Naive thymus-derived CD8-positive, alpha-beta T cell (primary cell): Measurements from ENCODE around the gene ATRN. TPM values are rescaled to one million over a fixed set of nuclear protein-coding genes. Genes with fewer than 3 reads are reported as not detected.
"Not testable (repeated sequence)": the region's sequence is repeated elsewhere in the genome, so short reads cannot be mapped to it uniquely, and the experiment has no call there.

Experiments used
- ATAC-seq, 2 donors: fragments of 150-1000 bp; cut with Tn5 transposase in 1 of 2; sonication (Bioruptor Pico), chemical (Tn5 transposase) in 1 of 2; 1 replicate in 1 of 2; 2 replicates in 1 of 2; pipeline ENCODE4 v1.10.0; 2021; ENCODE audit warnings: mild to moderate bottlenecking in 2 of 2, moderate library complexity in 2 of 2
- POLR2A ChIA-PET: fragments of 350-600 bp; sonication (Branson Sonifier 250); formaldehyde crosslinking; loops from one replicate; lab custom pipeline; 2021; ENCODE audit warnings: antibody characterized with exemption; lab: Charles Lee
- DNase-seq, 10 donors: peaks; one replicate each; pipeline versions ENCODE4 v3.0.0 to v3.0.0-alpha.2; 2020 to 2022
- H3K27ac Mint-ChIP-seq, 10 donors: one replicate each; pipeline ENCODE4 v1.8.0; 2020 to 2022; ENCODE audit warnings: mild to moderate bottlenecking in 10 of 10, mixed read lengths in 10 of 10, moderate library complexity in 4 of 10, inconsistent platforms in 1 of 10
- H3K27me3 Mint-ChIP-seq, 5 donors: one replicate each; pipeline ENCODE4 v1.8.0; 2021 to 2022; ENCODE audit warnings: mixed read lengths in 5 of 5
- H3K36me3 Mint-ChIP-seq, 3 donors: one replicate each; pipeline ENCODE4 v1.8.0; 2020 to 2022; ENCODE audit warnings: mixed read lengths in 3 of 3, mild to moderate bottlenecking in 2 of 3, inconsistent platforms in 1 of 3
- H3K4me1 Mint-ChIP-seq, 4 donors: one replicate each; pipeline ENCODE4 v1.8.0; 2021 to 2022; ENCODE audit warnings: mixed read lengths in 4 of 4
- H3K4me3 Mint-ChIP-seq, 10 donors: one replicate each; pipeline ENCODE4 v1.8.0; 2020 to 2022; ENCODE audit warnings: mild to moderate bottlenecking in 10 of 10, mixed read lengths in 10 of 10, moderate library complexity in 6 of 10, inconsistent platforms in 1 of 10
- H3K9me3 Mint-ChIP-seq, 9 donors: one replicate each; pipeline ENCODE4 v1.8.0; 2020 to 2022; ENCODE audit warnings: mixed read lengths in 9 of 9, mild to moderate bottlenecking in 3 of 9, inconsistent platforms in 1 of 9, moderate library complexity in 1 of 9
- polyA plus RNA-seq, 3 donors: library from polyadenylated mRNA; unstranded; fragments of 300-500 nt; fragmentation: Illumina TruSeq; gene quantifications; one replicate each; pipeline ENCODE4 v1.2.3, GENCODE V29; 2021
- total RNA-seq, 8 experiments: library from RNA in 2 of 8; stranded (reverse) in 2 of 8; gene quantifications; one replicate each; pipeline ENCODE4 v1.2.3 and lab custom pipeline; 2021 to 2026

Gene ATRN
- total RNA-seq (10 to 100 TPM; 13.1 to 13.9 TPM), polyA plus RNA-seq (1 to 10 TPM; 7.0 to 9.4 (median 7.6) TPM), total RNA-seq (lab: John Stamatoyannopoulos, UW) (42.8 to 54.9 (median 48.3) reads per million in 6 experiments)

GRCh38 chr20:3470627-3471396 is at the start of gene ATRN:
ATRN (plus strand) TSS chr20:3471018; CDS start chr20:3471108, 90 bp downstream.
- Mint-ChIP-seq H3K36me3 (peaks cover 0 to 2% (median 0%) of the 10 kb centered on the region in 3 donors), H3K4me3 (peak within 1 kb of the TSS; percentile 89 to 96 (median 94)), H3K27ac (peak within 1 kb of the TSS; percentile 74 to 94 (median 90)), H3K4me1 (peaks cover 25 to 43% (median 38%) of the 10 kb centered on the region in 4 donors), H3K9me3 (no peaks in the 10 kb centered on the region), H3K27me3 (peaks cover 0 to 7% (median 0%) of the 10 kb centered on the region in 5 donors)
- DNase-seq (peak; percentile 74 to 92 (median 86)), ATAC-seq (peak; percentile 86 to 90)
- POLR2A ChIA-PET = interaction anchor here (0.6 to 2.3 kb wide), 5 partner anchors 10 to 630 kb away, joined by 3 to 13 read pairs (median 4); partner anchors contain the start of gene VPS16

DNA sequence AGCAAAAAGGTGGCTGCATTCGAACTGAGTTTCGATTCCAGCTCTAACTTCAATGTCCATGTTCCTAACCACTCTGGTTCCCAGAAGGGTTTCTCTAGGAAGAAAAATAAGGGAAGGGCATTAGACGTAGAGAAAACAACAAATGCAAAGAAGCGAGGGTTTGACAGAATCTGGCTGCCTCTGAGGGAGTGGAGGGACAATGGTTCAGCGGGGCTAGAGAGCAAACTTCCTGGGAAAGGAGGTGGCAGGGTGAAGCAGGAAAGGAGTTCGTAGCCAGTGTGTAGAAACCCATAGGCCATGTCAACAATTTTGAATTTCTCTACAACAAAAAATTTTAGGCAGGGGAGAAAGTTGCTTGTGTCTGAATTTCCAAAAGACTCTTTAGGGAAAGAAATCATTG is 48.8 kb upstream of the ATRN start:
- Mint-ChIP-seq H3K4me3 (no peak overlapping the region), H3K27me3 (peaks cover 0 to 9% (median 3%) of the 10 kb centered on the region in 5 donors), H3K27ac (peak overlapping the region in 1 of 10 donors; percentile 45), H3K9me3 (no peaks in the 10 kb centered on the region), H3K4me1 (peaks cover 0 to 8% (median 3%) of the 10 kb centered on the region in 4 donors), H3K36me3 (no peaks in the 10 kb centered on the region)
- DNase-seq (no peak), ATAC-seq (no peak)
- POLR2A ChIA-PET = no interaction called here

GRCh38 chr20:3423126-3423525 is 47.7 kb upstream of the ATRN start:
- POLR2A ChIA-PET = no interaction called here
- Mint-ChIP-seq H3K4me1 (peaks cover 0 to 8% (median 3%) of the 10 kb centered on the region in 4 donors), H3K4me3 (no peak overlapping the region), H3K27ac (no peak overlapping the region), H3K9me3 (no peaks in the 10 kb centered on the region), H3K27me3 (peaks cover 0 to 9% (median 4%) of the 10 kb centered on the region in 5 donors), H3K36me3 (no peaks in the 10 kb centered on the region)
- no peak for ATAC-seq
- DNase-seq = no peak

- Mint-ChIP-seq H3K4me1 (peaks cover 0 to 10% (median 0%) of the 10 kb centered on the region in 4 donors), H3K27me3 (peaks cover 2 to 29% (median 12%) of the 10 kb centered on the region in 5 donors)
- H3K36me3 Mint-ChIP-seq, H3K4me3 Mint-ChIP-seq, DNase-seq, H3K27ac Mint-ChIP-seq, H3K9me3 Mint-ChIP-seq, POLR2A ChIA-PET, ATAC-seq: not testable (repeated sequence)
These were observed 44.1 kb upstream of the ATRN start for GRCh38 chr20:3426766-3427165.

GRCh38 chr20:3430376-3431069 is 40.3 kb upstream of the ATRN start:
- peaks cover 0 to 12% (median 0%) of the 10 kb centered on the region in 4 donors for H3K4me1 Mint-ChIP-seq
- POLR2A ChIA-PET = no interaction called here
- DNase-seq (no peak), ATAC-seq (no peak)
- peak overlapping the region in 1 of 10 donors; percentile 8 for H3K4me3 Mint-ChIP-seq
- no peaks in the 10 kb centered on the region for H3K36me3 Mint-ChIP-seq
- H3K27me3 Mint-ChIP-seq = peaks cover 0 to 28% (median 11%) of the 10 kb centered on the region in 5 donors
- no peak overlapping the region for H3K27ac Mint-ChIP-seq
- H3K9me3 Mint-ChIP-seq = no peaks in the 10 kb centered on the region

DNA sequence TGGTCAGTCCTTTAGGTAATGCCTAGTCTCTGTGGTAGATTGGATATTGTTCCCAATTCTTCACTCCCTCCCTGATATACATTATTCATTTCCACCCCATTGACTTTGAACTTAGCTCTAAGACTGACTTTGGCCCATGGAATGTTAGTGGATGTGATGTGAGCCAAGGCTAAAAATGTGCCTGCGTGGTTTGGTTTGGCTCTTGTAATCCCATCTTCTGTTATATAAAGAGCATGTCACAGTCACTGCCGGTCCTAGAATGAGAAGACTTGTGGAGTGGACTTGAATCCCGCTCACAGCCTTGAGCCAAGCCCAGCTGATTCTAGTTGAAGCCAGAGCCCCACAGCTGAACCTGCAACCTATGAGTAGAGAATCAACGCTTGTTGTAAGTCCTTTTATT is 39.7 kb upstream of the ATRN start:
- ATAC-seq (no peak), DNase-seq (no peak)
- H3K4me1 Mint-ChIP-seq = peaks cover 0 to 12% (median 0%) of the 10 kb centered on the region in 4 donors
- H3K27ac Mint-ChIP-seq = no peak overlapping the region
- no peaks in the 10 kb centered on the region for H3K36me3 Mint-ChIP-seq
- no peaks in the 10 kb centered on the region for H3K9me3 Mint-ChIP-seq
- H3K27me3 Mint-ChIP-seq = peaks cover 0 to 28% (median 13%) of the 10 kb centered on the region in 5 donors
- POLR2A ChIA-PET = no interaction called here
- H3K4me3 Mint-ChIP-seq = no peak overlapping the region

DNA sequence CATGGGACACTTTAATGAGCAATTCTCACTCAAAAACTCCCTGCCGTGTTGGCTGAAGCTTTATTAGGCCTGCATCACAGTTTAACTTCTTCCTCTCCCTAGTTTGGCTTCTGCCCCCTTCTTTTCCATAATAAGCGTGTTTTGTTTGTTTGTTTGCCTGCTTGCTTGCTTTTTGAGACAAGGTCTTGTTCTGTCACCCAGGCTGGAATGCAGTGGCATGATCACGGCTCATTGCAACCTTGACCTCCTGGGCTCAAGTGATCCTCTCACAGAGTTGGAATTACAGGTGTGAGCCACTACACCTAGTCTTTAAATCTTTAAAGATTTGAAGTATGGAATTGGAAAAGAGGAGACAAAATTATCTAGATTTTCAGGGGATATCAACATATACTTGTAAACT is 38.0 kb upstream of the ATRN start:
- H3K27me3 Mint-ChIP-seq = peaks cover 0 to 28% (median 13%) of the 10 kb centered on the region in 5 donors
- no peak overlapping the region for H3K4me3 Mint-ChIP-seq

DNA sequence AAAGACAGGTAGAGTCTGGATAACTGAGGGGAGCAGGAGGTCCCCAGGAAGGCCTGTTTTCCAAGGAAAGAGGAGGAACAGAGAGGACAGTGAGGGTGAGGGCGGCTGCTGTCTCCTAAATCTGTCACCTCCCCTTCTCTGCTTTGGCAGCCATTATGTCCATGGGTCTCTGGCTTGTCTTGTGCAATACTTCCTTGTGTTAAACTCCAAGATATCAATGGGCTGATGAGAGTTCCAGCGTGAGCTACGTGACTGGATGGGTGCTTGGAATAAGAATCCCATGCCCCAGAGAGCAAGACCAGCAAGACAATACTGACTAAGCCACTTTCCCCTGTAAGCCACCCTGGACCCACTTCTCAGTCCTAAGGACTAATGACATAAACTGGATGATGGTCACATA is 37.1 kb upstream of the ATRN start:
- DNase-seq = no peak
- Mint-ChIP-seq H3K36me3 (no peaks in the 10 kb centered on the region), H3K27me3 (peaks cover 0 to 28% (median 12%) of the 10 kb centered on the region in 5 donors), H3K4me3 (no peak overlapping the region), H3K4me1 (peaks cover 0 to 12% (median 0%) of the 10 kb centered on the region in 4 donors), H3K27ac (no peak overlapping the region), H3K9me3 (no peaks in the 10 kb centered on the region)
- POLR2A ChIA-PET = no interaction called here
- no peak for ATAC-seq

More for the DNA sequence above, 38.0 kb upstream of the ATRN start:
- POLR2A ChIA-PET = no interaction called here
- DNase-seq = no peak
- Mint-ChIP-seq H3K27ac (no peak overlapping the region), H3K36me3 (no peaks in the 10 kb centered on the region), H3K4me1 (peaks cover 0 to 12% (median 0%) of the 10 kb centered on the region in 4 donors), H3K9me3 (no peaks in the 10 kb centered on the region)
- ATAC-seq = no peak

- Mint-ChIP-seq H3K4me1 (peaks cover 0 to 12% (median 0%) of the 10 kb centered on the region in 4 donors), H3K36me3 (no peaks in the 10 kb centered on the region)
- no peak for DNase-seq
These were observed 36.6 kb upstream of the ATRN start for GRCh38 chr20:3434232-3434631.

GRCh38 chr20:3436864-3437574 is 33.8 kb upstream of the ATRN start:
- no peak for ATAC-seq
- Mint-ChIP-seq H3K4me1 (peaks cover 0 to 2% (median 0%) of the 10 kb centered on the region in 4 donors), H3K27ac (no peak overlapping the region), H3K9me3 (no peaks in the 10 kb centered on the region), H3K4me3 (no peak overlapping the region), H3K36me3 (no peaks in the 10 kb centered on the region), H3K27me3 (peaks cover 3 to 9% (median 4%) of the 10 kb centered on the region in 5 donors)
- POLR2A ChIA-PET = no interaction called here
- DNase-seq = no peak

More at GRCh38 chr20:3434232-3434631, 36.6 kb upstream of the ATRN start:
- no peak for ATAC-seq
- POLR2A ChIA-PET = no interaction called here
- no peak overlapping the region for H3K27ac Mint-ChIP-seq
- no peak overlapping the region for H3K4me3 Mint-ChIP-seq
- H3K9me3 Mint-ChIP-seq = no peaks in the 10 kb centered on the region
- H3K27me3 Mint-ChIP-seq = peaks cover 0 to 25% (median 11%) of the 10 kb centered on the region in 5 donors

- peaks cover 0 to 7% (median 2%) of the 10 kb centered on the region in 5 donors for H3K27me3 Mint-ChIP-seq
- no peaks in the 10 kb centered on the region for H3K9me3 Mint-ChIP-seq
- peak overlapping the region in 1 of 10 donors; percentile 9 for H3K27ac Mint-ChIP-seq
- no peaks in the 10 kb centered on the region for H3K36me3 Mint-ChIP-seq
- DNase-seq (no peak), ATAC-seq (no peak)
- peaks cover 0 to 3% (median 0%) of the 10 kb centered on the region in 4 donors for H3K4me1 Mint-ChIP-seq
- H3K4me3 Mint-ChIP-seq = no peak overlapping the region
- POLR2A ChIA-PET = no interaction called here
These were observed 24.0 kb upstream of the ATRN start for GRCh38 chr20:3446779-3447178.

DNA sequence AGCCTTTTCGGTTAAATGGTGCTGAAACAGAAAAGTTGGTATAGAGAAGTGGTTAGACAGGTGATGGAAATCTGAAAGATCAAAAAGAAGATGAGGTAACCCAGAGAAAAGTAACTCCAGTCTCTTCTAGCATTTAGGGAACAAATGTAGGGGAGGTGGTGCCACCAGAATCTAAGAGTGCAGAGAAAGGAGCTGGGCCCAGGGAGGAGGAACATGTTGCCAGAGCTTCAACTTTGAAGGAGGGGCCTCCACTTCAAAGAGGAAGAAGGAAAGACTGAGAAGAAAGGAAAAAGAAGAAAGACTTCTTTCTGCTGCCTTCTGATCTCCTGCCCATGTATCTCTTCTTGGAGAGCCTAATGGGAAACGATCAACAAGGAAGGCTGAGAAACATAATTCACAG is 23.5 kb upstream of the ATRN start:
- ATAC-seq = no peak
- Mint-ChIP-seq H3K4me3 (no peak overlapping the region), H3K27ac (no peak overlapping the region), H3K27me3 (peaks cover 0 to 7% (median 2%) of the 10 kb centered on the region in 5 donors), H3K4me1 (peaks cover 0 to 3% (median 0%) of the 10 kb centered on the region in 4 donors), H3K36me3 (no peaks in the 10 kb centered on the region), H3K9me3 (no peaks in the 10 kb centered on the region)
- POLR2A ChIA-PET = no interaction called here
- DNase-seq = no peak
